ENCODE measurements around the gene MLKL.

The MLKL gene

GRCh38 chr16:74700116-74700437, 585 bp downstream of the MLKL start:
- no peak for TF ChIP-seq EZH2 (IDR thresholded peaks at IDR 0.05; ENCODE audit: borderline replicate concordance, low read depth, low read length, severe bottlenecking)
- TF ChIP-seq CTCF (IDR thresholded peaks at IDR 0.05; ENCODE audit: borderline replicate concordance, extremely low read depth, low read length, poor library complexity, severe bottlenecking), result no peak
- peak overlapping the region; percentile 67 for H3K9ac ChIP-seq (ENCODE audit: low read depth, low read length)
- peaks cover 30% of the 10 kb centered on the region for H3K4me1 ChIP-seq (ENCODE audit: insufficient read depth, low read length)
- peak overlapping the region; percentile 93 for H2AFZ ChIP-seq (ENCODE audit: low read depth, low read length)
- H3K4me3 ChIP-seq (ENCODE audit: low read depth in 1 of 2, low read length in 2 of 2), result peak overlapping the region; percentile 33 to 70; a peak in 3 of 4 replicates
- peak overlapping the region; percentile 72 for H3K27ac ChIP-seq (ENCODE audit: low read length)
- peaks cover 5% of the 10 kb centered on the region for H3K36me3 ChIP-seq (ENCODE audit: insufficient read depth, low read length)
- H3K27me3 ChIP-seq (ENCODE audit: insufficient read depth, low read length, poor library complexity), result no peaks in the 10 kb centered on the region
- DNase-seq (peak; percentile 57), ATAC-seq (ENCODE audit: insufficient read depth, low read depth) (peak; percentile 67)
- H3K79me2 ChIP-seq (ENCODE audit: insufficient read depth, low read length), result 0 out of 2 replicates have a peak, but pooled peaks cover 4% of the 10 kb centered on the region
- H3K4me2 ChIP-seq (ENCODE audit: insufficient read depth, low read length), result peak overlapping the region; percentile 89
- no peaks in the 10 kb centered on the region for H3K9me3 ChIP-seq (ENCODE audit: insufficient read depth, low read length, severe bottlenecking)
- H4K20me1 ChIP-seq (ENCODE audit: insufficient read depth, low read length), result no peaks in the 10 kb centered on the region

GRCh38 chr16:74699666-74700065, 996 bp downstream of the MLKL start:
- DNase-seq (no peak), ATAC-seq (ENCODE audit: insufficient read depth, low read depth) (no peak)
- H3K27me3 ChIP-seq (ENCODE audit: insufficient read depth, low read length, poor library complexity), result no peaks in the 10 kb centered on the region
- peaks cover 7% of the 10 kb centered on the region for H3K36me3 ChIP-seq (ENCODE audit: insufficient read depth, low read length)
- H3K4me1 ChIP-seq (ENCODE audit: insufficient read depth, low read length), result peaks cover 30% of the 10 kb centered on the region
- H3K9me3 ChIP-seq (ENCODE audit: insufficient read depth, low read length, severe bottlenecking), result no peaks in the 10 kb centered on the region
- H3K27ac ChIP-seq (ENCODE audit: low read length), result no peak overlapping the region
- H3K4me2 ChIP-seq (ENCODE audit: insufficient read depth, low read length), result peak overlapping the region; percentile 89
- H3K4me3 ChIP-seq (ENCODE audit: low read depth in 1 of 2, low read length in 2 of 2), result peak overlapping the region; percentile 33 to 70; a peak in 3 of 4 replicates
- TF ChIP-seq CTCF (IDR thresholded peaks at IDR 0.05; ENCODE audit: borderline replicate concordance, extremely low read depth, low read length, poor library complexity, severe bottlenecking) (no peak), EZH2 (IDR thresholded peaks at IDR 0.05; ENCODE audit: borderline replicate concordance, low read depth, low read length, severe bottlenecking) (no peak)
- peak overlapping the region; percentile 49; the same call in 1 of the 2 replicates for H2AFZ ChIP-seq (ENCODE audit: low read depth, low read length)
- H3K79me2 ChIP-seq (ENCODE audit: insufficient read depth, low read length), result 0 out of 2 replicates have a peak, but pooled peaks cover 4% of the 10 kb centered on the region
- no peaks in the 10 kb centered on the region for H4K20me1 ChIP-seq (ENCODE audit: insufficient read depth, low read length)
- H3K9ac ChIP-seq (ENCODE audit: low read depth, low read length), result peak overlapping the region; percentile 67

- H3K9me3 ChIP-seq (ENCODE audit: insufficient read depth, low read length, severe bottlenecking), result no peaks in the 10 kb centered on the region
- peaks cover 30% of the 10 kb centered on the region for H3K4me1 ChIP-seq (ENCODE audit: insufficient read depth, low read length)
- no peak overlapping the region for H3K4me3 ChIP-seq (ENCODE audit: low read depth in 1 of 2, low read length in 2 of 2)
- no peak for TF ChIP-seq EZH2 (IDR thresholded peaks at IDR 0.05; ENCODE audit: borderline replicate concordance, low read depth, low read length, severe bottlenecking)
- TF ChIP-seq CTCF (IDR thresholded peaks at IDR 0.05; ENCODE audit: borderline replicate concordance, extremely low read depth, low read length, poor library complexity, severe bottlenecking), result no peak
- no peaks in the 10 kb centered on the region for H3K27me3 ChIP-seq (ENCODE audit: insufficient read depth, low read length, poor library complexity)
- DNase-seq (no peak), ATAC-seq (ENCODE audit: insufficient read depth, low read depth) (no peak)
- no peak overlapping the region for H3K27ac ChIP-seq (ENCODE audit: low read length)
- H3K4me2 ChIP-seq (ENCODE audit: insufficient read depth, low read length), result peak overlapping the region; percentile 24
- no peak overlapping the region; the same call in 1 of the 2 replicates for H3K9ac ChIP-seq (ENCODE audit: low read depth, low read length)
- H3K36me3 ChIP-seq (ENCODE audit: insufficient read depth, low read length), result peaks cover 7% of the 10 kb centered on the region
- H4K20me1 ChIP-seq (ENCODE audit: insufficient read depth, low read length), result no peaks in the 10 kb centered on the region
- H2AFZ ChIP-seq (ENCODE audit: low read depth, low read length), result no peak overlapping the region
- 0 out of 2 replicates have a peak, but pooled peaks cover 4% of the 10 kb centered on the region for H3K79me2 ChIP-seq (ENCODE audit: insufficient read depth, low read length)
Observed at GRCh38 chr16:74698222-74698621, 2.4 kb downstream of the MLKL start.
